ENCODE data around the gene COPB1.

COPB1 gene

GRCh38 chr11:14422814-14423182, 76.8 kb downstream of the COPB1 start:
- DNase-seq: no peak

- DNase-seq: no peak
Observed at GRCh38 chr11:14422052-14422813, 77.4 kb downstream of the COPB1 start.

GRCh38 chr11:14420223-14420622, 79.4 kb downstream of the COPB1 start:
- DNase-seq: no peak

- no peak for DNase-seq
Observed at GRCh38 chr11:14418801-14419417, 80.7 kb downstream of the COPB1 start.

GRCh38 chr11:14417617-14418374, 81.8 kb downstream of the COPB1 start:
- DNase-seq: no peak

GRCh38 chr11:14417186-14417585, 82.4 kb downstream of the COPB1 start:
- no peak for DNase-seq

GRCh38 chr11:14414470-14415461, 84.8 kb downstream of the COPB1 start:
- DNase-seq: peak; percentile 83

- peak; percentile 47 for DNase-seq
Observed at GRCh38 chr11:14413307-14414069, 86.1 kb downstream of the COPB1 start.

- DNase-seq: no peak
Observed at GRCh38 chr11:14411818-14412217, 87.8 kb downstream of the COPB1 start.

- no peak for DNase-seq
Observed at GRCh38 chr11:14409891-14410290, 89.7 kb downstream of the COPB1 start.

- no peak for DNase-seq
Observed at GRCh38 chr11:14408612-14409011, 91.0 kb downstream of the COPB1 start.

Measured in stimulated activated CD8-positive, alpha-beta memory T cell treated with anti-CD3 and anti-CD28 coated beads, Interleukin-4, amount 100 ng/mL, for 48 hours (primary cell).